Right lobe of liver (tissue), 4 donors: ENCODE data around the gene NRXN2.

Experiments
- POLR2A ChIP-seq: fragments of 450-650 bp; IDR thresholded peaks from one replicate; pipeline ENCODE4 v1.6.1; 2017; ENCODE audit warnings: antibody characterized with exemption, mild to moderate bottlenecking
- TF ChIP-seq, protein P1 (sequence below), 4 donors: fragments of 200-600 bp in 3 of 4; fragments of 450-650 bp in 1 of 4; IDR thresholded peaks; one replicate each; pipeline versions ENCODE4 v1.5.1 to v1.8.0; 2016 to 2022; ENCODE audit warnings: antibody characterized with exemption in 4 of 4, mild to moderate bottlenecking in 2 of 4
- donor health status: DM: no; HTN: no; CAD: no.
- donor health status: DM: no; HTN: no; CAD: no.
- donor health status: DM: no; HTN: yes; CAD: no.

- no peak for TF ChIP-seq POLR2A
- TF ChIP-seq, protein P1, sequence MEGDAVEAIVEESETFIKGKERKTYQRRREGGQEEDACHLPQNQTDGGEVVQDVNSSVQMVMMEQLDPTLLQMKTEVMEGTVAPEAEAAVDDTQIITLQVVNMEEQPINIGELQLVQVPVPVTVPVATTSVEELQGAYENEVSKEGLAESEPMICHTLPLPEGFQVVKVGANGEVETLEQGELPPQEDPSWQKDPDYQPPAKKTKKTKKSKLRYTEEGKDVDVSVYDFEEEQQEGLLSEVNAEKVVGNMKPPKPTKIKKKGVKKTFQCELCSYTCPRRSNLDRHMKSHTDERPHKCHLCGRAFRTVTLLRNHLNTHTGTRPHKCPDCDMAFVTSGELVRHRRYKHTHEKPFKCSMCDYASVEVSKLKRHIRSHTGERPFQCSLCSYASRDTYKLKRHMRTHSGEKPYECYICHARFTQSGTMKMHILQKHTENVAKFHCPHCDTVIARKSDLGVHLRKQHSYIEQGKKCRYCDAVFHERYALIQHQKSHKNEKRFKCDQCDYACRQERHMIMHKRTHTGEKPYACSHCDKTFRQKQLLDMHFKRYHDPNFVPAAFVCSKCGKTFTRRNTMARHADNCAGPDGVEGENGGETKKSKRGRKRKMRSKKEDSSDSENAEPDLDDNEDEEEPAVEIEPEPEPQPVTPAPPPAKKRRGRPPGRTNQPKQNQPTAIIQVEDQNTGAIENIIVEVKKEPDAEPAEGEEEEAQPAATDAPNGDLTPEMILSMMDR (IDR thresholded peaks at IDR 0.05), result no peak
These were observed 29.4 kb upstream of the NRXN2 start for GRCh38 chr11:64752175-64752970.
